ENCODE data around the gene ANKRD22. TPM values are rescaled to one million over a fixed set of nuclear protein-coding genes. Genes with fewer than 3 reads are reported as not detected.

ANKRD22 gene
- total and polyA plus RNA-seq, 2 donors (not counting 1 experiment from before 2014, with no cell fraction given) = 0.09 TPM; not detected in 1

DNA sequence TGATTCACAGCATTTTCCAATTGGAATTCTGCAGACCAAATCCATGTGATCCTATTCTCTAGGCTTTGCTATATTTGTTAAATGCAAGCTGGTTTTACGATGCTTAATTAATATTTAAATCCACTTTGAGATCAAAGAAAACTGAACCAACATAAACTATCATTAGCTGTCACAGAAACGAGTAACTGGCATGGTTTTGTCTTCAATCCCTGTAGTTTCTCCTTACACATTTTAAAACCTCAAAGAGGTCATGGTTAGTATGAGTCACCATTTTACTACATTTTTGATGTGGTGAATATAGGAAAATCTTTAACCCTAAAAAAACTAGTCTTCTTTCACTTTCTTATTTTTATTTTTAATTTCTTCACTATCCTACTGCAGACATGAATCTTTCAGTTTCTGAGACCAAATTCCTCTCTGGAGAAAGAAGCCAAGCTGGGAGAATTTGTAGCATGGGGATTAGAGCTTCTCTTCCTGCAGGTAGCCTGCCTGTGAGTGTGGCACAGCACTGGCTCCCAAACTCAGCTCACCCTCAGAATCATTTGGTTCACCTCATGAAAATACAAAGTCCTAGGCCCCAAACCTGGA, 57.8 kb downstream of the ANKRD22 start:
- Mint-ChIP-seq H3K4me1 (no peaks in the 10 kb centered on the region), H3K27ac (no peak overlapping the region), H3K9me3 (ENCODE audit: insufficient read depth) (no peaks in the 10 kb centered on the region), H3K4me3 (no peak overlapping the region), H3K27me3 (peaks cover 5% of the 10 kb centered on the region)
- H3K79me2 ChIP-seq (ENCODE audit: control insufficient read depth, insufficient read depth, low read length) = no peaks in the 10 kb centered on the region
- H3K27ac ChIP-seq (ENCODE audit: low read length in 2 of 2) = no peak overlapping the region
- no CpG with 5 or more reads among the region's 2 CpGs for WGBS (ENCODE audit: insufficient coverage)
- ATAC-seq (ENCODE audit: low read depth) = no peak
- no peak for TF ChIP-seq EZH2 (IDR thresholded peaks at IDR 0.05; ENCODE audit: borderline replicate concordance, insufficient read depth, low read depth, low read length, poor library complexity, severe bottlenecking)
- TF ChIP-seq, protein P1, sequence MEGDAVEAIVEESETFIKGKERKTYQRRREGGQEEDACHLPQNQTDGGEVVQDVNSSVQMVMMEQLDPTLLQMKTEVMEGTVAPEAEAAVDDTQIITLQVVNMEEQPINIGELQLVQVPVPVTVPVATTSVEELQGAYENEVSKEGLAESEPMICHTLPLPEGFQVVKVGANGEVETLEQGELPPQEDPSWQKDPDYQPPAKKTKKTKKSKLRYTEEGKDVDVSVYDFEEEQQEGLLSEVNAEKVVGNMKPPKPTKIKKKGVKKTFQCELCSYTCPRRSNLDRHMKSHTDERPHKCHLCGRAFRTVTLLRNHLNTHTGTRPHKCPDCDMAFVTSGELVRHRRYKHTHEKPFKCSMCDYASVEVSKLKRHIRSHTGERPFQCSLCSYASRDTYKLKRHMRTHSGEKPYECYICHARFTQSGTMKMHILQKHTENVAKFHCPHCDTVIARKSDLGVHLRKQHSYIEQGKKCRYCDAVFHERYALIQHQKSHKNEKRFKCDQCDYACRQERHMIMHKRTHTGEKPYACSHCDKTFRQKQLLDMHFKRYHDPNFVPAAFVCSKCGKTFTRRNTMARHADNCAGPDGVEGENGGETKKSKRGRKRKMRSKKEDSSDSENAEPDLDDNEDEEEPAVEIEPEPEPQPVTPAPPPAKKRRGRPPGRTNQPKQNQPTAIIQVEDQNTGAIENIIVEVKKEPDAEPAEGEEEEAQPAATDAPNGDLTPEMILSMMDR (IDR thresholded peaks at IDR 0.05) = no peak
- no peak overlapping the region for H2AFZ ChIP-seq (ENCODE audit: insufficient read depth, low read depth, low read length, poor library complexity, severe bottlenecking)
- H3K4me2 ChIP-seq (replicated peaks; ENCODE audit: low read depth, low read length, poor library complexity, severe bottlenecking) = no peak overlapping the region
- POLR2A ChIA-PET = no interaction called here
- no peaks in the 10 kb centered on the region for H3K9me3 ChIP-seq (ENCODE audit: control extremely low read depth in 1 of 3, control insufficient read depth in 2 of 3, insufficient read depth in 1 of 3, low read length in 2 of 3)
- DNase-seq = no peak
- no peaks in the 10 kb centered on the region for H3K27me3 ChIP-seq (replicated peaks in 1 of 4; ENCODE audit: control extremely low read depth in 1 of 4, control insufficient read depth in 3 of 4, insufficient read depth in 4 of 4, low read length in 3 of 4)
- no peaks in the 10 kb centered on the region for H4K20me1 ChIP-seq (ENCODE audit: control insufficient read depth, insufficient read depth, low read length, poor library complexity, severe bottlenecking)
- no peaks in the 10 kb centered on the region for H3K36me3 ChIP-seq (replicated peaks in 1 of 2; ENCODE audit: control extremely low read depth in 1 of 2, control insufficient read depth in 1 of 2, extremely low read depth in 1 of 2, insufficient read depth in 2 of 2, low read length in 1 of 2)
- intact Hi-C loops (cut with micrococcal nuclease) = no loop called here
- no peaks in the 10 kb centered on the region for H3K4me1 ChIP-seq (ENCODE audit: control insufficient read depth in 2 of 2, insufficient read depth in 2 of 2, low read length in 2 of 2)
- H3K9ac ChIP-seq (ENCODE audit: low read length) = no peak overlapping the region
- H3K4me3 ChIP-seq (ENCODE audit: control extremely low read depth in 1 of 5, extremely low read depth in 1 of 5, insufficient read depth in 1 of 5, low read depth in 2 of 5, low read length in 4 of 5) = no peak overlapping the region
- CTCF ChIA-PET = interaction anchor here (0.7 kb wide), 1 partner anchor 33 kb away, joined by 3 read pairs; no protein-coding TSS in a partner anchor

- no peak overlapping the region for H3K4me3 ChIP-seq (ENCODE audit: control extremely low read depth in 1 of 5, extremely low read depth in 1 of 5, insufficient read depth in 1 of 5, low read depth in 2 of 5, low read length in 4 of 5)
- no peak overlapping the region for H3K27ac ChIP-seq (ENCODE audit: low read length in 2 of 2)
- no peaks in the 10 kb centered on the region for H3K4me1 ChIP-seq (ENCODE audit: control insufficient read depth in 2 of 2, insufficient read depth in 2 of 2, low read length in 2 of 2)
- no peaks in the 10 kb centered on the region for H3K79me2 ChIP-seq (ENCODE audit: control insufficient read depth, insufficient read depth, low read length)
- H3K27ac Mint-ChIP-seq = no peak overlapping the region
- DNase-seq (no peak), ATAC-seq (ENCODE audit: low read depth) (no peak)
- H3K27me3 ChIP-seq (replicated peaks in 1 of 4; ENCODE audit: control extremely low read depth in 1 of 4, control insufficient read depth in 3 of 4, insufficient read depth in 4 of 4, low read length in 3 of 4) = no peaks in the 10 kb centered on the region
- no peaks in the 10 kb centered on the region for H3K9me3 ChIP-seq (ENCODE audit: control extremely low read depth in 1 of 3, control insufficient read depth in 2 of 3, insufficient read depth in 1 of 3, low read length in 2 of 3)
- no peak overlapping the region for H3K4me3 Mint-ChIP-seq
- no peaks in the 10 kb centered on the region for H3K9me3 Mint-ChIP-seq (ENCODE audit: insufficient read depth)
- no peaks in the 10 kb centered on the region for H3K4me1 Mint-ChIP-seq
- H3K36me3 ChIP-seq (replicated peaks in 1 of 2; ENCODE audit: control extremely low read depth in 1 of 2, control insufficient read depth in 1 of 2, extremely low read depth in 1 of 2, insufficient read depth in 2 of 2, low read length in 1 of 2) = no peaks in the 10 kb centered on the region
- intact Hi-C loops (cut with micrococcal nuclease) = no loop called here
- H3K27me3 Mint-ChIP-seq = peaks cover 5% of the 10 kb centered on the region
- 89% methylated on average over 3 of the region's 4 CpGs for WGBS (ENCODE audit: insufficient coverage)
- TF ChIP-seq, protein P1 (IDR thresholded peaks at IDR 0.05) = no peak
- TF ChIP-seq EZH2 (IDR thresholded peaks at IDR 0.05; ENCODE audit: borderline replicate concordance, insufficient read depth, low read depth, low read length, poor library complexity, severe bottlenecking) = no peak
- H2AFZ ChIP-seq (ENCODE audit: insufficient read depth, low read depth, low read length, poor library complexity, severe bottlenecking) = no peak overlapping the region
- no peak overlapping the region for H3K4me2 ChIP-seq (replicated peaks; ENCODE audit: low read depth, low read length, poor library complexity, severe bottlenecking)
- no peaks in the 10 kb centered on the region for H4K20me1 ChIP-seq (ENCODE audit: control insufficient read depth, insufficient read depth, low read length, poor library complexity, severe bottlenecking)
- H3K9ac ChIP-seq (ENCODE audit: low read length) = no peak overlapping the region
- ChIA-PET CTCF (no interaction called here), POLR2A (no interaction called here)
Measured at GRCh38 chr10:88792661-88793060, 59.0 kb downstream of the ANKRD22 start.
